DMS53 (cell line): ENCODE data around the gene MBTPS2.
"Not testable (repeated sequence)": the region's sequence is repeated elsewhere in the genome, so short reads cannot be mapped to it uniquely, and the experiment has no call there.

Source experiments
- DNase-seq: peaks from one replicate; lab custom pipeline; 2025; lab: John Stamatoyannopoulos, UW

The MBTPS2 gene

GRCh38 chrX:21839334-21840192, at the start of gene MBTPS2:
Gene MBTPS2 (plus strand): TSS chrX:21839617. CDS start chrX:21839735, 118 bp downstream.
- DNase-seq, result peak; percentile 94

- no peak for DNase-seq
These were observed 40.7 kb upstream of the MBTPS2 start for GRCh38 chrX:21798677-21799219.

GRCh38 chrX:21799767-21800166, 39.6 kb upstream of the MBTPS2 start:
- no peak for DNase-seq

- peak; percentile 3 for DNase-seq
These were observed 39.1 kb upstream of the MBTPS2 start for GRCh38 chrX:21800344-21800770.

- no peak for DNase-seq
These were observed 37.3 kb upstream of the MBTPS2 start for GRCh38 chrX:21802054-21802670.

- no peak for DNase-seq
These were observed 36.6 kb upstream of the MBTPS2 start for GRCh38 chrX:21802839-21803238.

- DNase-seq, result peak; percentile 57
These were observed 32.7 kb upstream of the MBTPS2 start for GRCh38 chrX:21806691-21807090.

- DNase-seq, result no peak
These were observed 27.6 kb upstream of the MBTPS2 start for GRCh38 chrX:21811832-21812231.

GRCh38 chrX:21812628-21813027, 26.8 kb upstream of the MBTPS2 start:
- no peak for DNase-seq

- DNase-seq, result no peak
These were observed 25.6 kb upstream of the MBTPS2 start for GRCh38 chrX:21813612-21814368.

- no peak for DNase-seq
These were observed 23.3 kb upstream of the MBTPS2 start for GRCh38 chrX:21816136-21816535.

GRCh38 chrX:21820170-21820569, 19.2 kb upstream of the MBTPS2 start:
- not testable (repeated sequence) for DNase-seq

- no peak for DNase-seq
These were observed 17.5 kb upstream of the MBTPS2 start for GRCh38 chrX:21821875-21822274.

GRCh38 chrX:21831496-21831895, 7.9 kb upstream of the MBTPS2 start:
- DNase-seq, result no peak

GRCh38 chrX:21837056-21837455, 2.4 kb upstream of the MBTPS2 start:
- no peak for DNase-seq

GRCh38 chrX:21838937-21839333, 482 bp upstream of the MBTPS2 start:
- peak; percentile 63 for DNase-seq

GRCh38 chrX:21840193-21840545, 752 bp downstream of the MBTPS2 start:
- DNase-seq, result peak; percentile 51

GRCh38 chrX:21843179-21843578, 3.8 kb downstream of the MBTPS2 start:
- DNase-seq, result peak; percentile 55

- no peak for DNase-seq
These were observed 5.7 kb downstream of the MBTPS2 start for GRCh38 chrX:21845096-21845495.

- DNase-seq, result no peak
These were observed 7.9 kb downstream of the MBTPS2 start for GRCh38 chrX:21847342-21847741.

- DNase-seq, result no peak
These were observed 14.2 kb downstream of the MBTPS2 start for GRCh38 chrX:21853578-21853977.

GRCh38 chrX:21855937-21856415, 16.6 kb downstream of the MBTPS2 start, which contains the start of gene YY2:
Gene YY2 (plus strand): TSS chrX:21855987. CDS start chrX:21856485, 498 bp downstream.
- no peak for DNase-seq
